ENCODE data around the gene ZNF512B.

DNA sequence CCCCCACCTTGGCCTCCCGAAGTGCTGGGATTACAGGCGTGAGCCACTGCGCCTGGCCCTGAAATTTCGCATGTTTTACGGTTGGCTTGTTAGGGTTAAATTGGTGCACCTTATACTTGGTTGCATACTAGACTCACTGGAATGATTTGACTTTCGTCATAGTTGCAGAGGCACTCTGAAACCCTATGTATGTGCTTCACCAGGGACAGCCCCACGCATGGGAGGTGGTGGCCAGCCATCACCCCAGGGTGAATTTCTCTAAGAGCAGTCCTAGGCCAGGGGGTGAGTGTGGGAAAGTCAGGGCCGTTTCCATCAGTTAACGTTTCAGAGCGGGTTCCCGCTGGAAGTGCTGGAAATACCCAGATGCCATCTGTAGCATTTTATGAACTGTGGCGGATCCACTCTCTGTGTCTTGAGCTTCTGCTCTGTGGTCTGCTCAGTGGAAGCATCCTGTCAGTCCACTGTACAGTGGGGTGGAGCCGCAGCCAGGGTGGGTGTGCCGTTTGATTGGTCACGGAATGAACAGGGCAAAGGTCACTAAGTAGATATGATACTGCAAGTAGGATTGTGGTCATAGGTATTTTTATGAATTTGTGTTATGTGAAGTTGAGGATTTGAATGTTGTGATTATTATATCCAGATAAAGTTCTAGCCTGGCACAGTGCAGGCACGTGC lies 61.6 kb downstream of the ZNF512B start:
- TF ChIP-seq, protein P1, sequence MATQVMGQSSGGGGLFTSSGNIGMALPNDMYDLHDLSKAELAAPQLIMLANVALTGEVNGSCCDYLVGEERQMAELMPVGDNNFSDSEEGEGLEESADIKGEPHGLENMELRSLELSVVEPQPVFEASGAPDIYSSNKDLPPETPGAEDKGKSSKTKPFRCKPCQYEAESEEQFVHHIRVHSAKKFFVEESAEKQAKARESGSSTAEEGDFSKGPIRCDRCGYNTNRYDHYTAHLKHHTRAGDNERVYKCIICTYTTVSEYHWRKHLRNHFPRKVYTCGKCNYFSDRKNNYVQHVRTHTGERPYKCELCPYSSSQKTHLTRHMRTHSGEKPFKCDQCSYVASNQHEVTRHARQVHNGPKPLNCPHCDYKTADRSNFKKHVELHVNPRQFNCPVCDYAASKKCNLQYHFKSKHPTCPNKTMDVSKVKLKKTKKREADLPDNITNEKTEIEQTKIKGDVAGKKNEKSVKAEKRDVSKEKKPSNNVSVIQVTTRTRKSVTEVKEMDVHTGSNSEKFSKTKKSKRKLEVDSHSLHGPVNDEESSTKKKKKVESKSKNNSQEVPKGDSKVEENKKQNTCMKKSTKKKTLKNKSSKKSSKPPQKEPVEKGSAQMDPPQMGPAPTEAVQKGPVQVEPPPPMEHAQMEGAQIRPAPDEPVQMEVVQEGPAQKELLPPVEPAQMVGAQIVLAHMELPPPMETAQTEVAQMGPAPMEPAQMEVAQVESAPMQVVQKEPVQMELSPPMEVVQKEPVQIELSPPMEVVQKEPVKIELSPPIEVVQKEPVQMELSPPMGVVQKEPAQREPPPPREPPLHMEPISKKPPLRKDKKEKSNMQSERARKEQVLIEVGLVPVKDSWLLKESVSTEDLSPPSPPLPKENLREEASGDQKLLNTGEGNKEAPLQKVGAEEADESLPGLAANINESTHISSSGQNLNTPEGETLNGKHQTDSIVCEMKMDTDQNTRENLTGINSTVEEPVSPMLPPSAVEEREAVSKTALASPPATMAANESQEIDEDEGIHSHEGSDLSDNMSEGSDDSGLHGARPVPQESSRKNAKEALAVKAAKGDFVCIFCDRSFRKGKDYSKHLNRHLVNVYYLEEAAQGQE (IDR thresholded peaks at IDR 0.05; ENCODE audit: low read depth): no peak
- TF ChIP-seq ZBTB7A (IDR thresholded peaks at IDR 0.05; ENCODE audit: low read depth): no peak
- TF ChIP-seq, protein P2, sequence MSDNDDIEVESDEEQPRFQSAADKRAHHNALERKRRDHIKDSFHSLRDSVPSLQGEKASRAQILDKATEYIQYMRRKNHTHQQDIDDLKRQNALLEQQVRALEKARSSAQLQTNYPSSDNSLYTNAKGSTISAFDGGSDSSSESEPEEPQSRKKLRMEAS (IDR thresholded peaks at IDR 0.05): no peak
- TF ChIP-seq CEBPB (IDR thresholded peaks at IDR 0.05): no peak
- no peak for TF ChIP-seq TCF12 (IDR thresholded peaks at IDR 0.05; ENCODE audit: low read depth)
- TF ChIP-seq CREB1 (IDR thresholded peaks at IDR 0.05; ENCODE audit: low read depth): no peak
- TF ChIP-seq EP300 (IDR thresholded peaks at IDR 0.05; ENCODE audit: borderline replicate concordance): no peak
- TF ChIP-seq YY1 (IDR thresholded peaks at IDR 0.05; ENCODE audit: low read depth): no peak
- TF ChIP-seq EGR1 (IDR thresholded peaks at IDR 0.05): no peak
- no peak for TF ChIP-seq RAD21 (IDR thresholded peaks at IDR 0.05; ENCODE audit: low read depth)
- no peak for TF ChIP-seq TEAD4 (IDR thresholded peaks at IDR 0.05)
- TF ChIP-seq TAF1 (IDR thresholded peaks at IDR 0.05; ENCODE audit: low read depth): no peak
- TF ChIP-seq FOXM1 (IDR thresholded peaks at IDR 0.05; ENCODE audit: borderline replicate concordance, low read depth): no peak
- TF ChIP-seq, protein P3, sequence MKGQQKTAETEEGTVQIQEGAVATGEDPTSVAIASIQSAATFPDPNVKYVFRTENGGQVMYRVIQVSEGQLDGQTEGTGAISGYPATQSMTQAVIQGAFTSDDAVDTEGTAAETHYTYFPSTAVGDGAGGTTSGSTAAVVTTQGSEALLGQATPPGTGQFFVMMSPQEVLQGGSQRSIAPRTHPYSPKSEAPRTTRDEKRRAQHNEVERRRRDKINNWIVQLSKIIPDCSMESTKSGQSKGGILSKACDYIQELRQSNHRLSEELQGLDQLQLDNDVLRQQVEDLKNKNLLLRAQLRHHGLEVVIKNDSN (IDR thresholded peaks at IDR 0.05): no peak
